ENCODE results near the gene NOG. TPM values are rescaled to one million over a fixed set of nuclear protein-coding genes. Genes with fewer than 3 reads are reported as not detected.

Gene NOG
- total and polyA plus RNA-seq, 2 donors (not counting 3 experiments of a cell fraction or from before 2014, with no cell fraction given): 0.63 to 2.3 TPM

DNA sequence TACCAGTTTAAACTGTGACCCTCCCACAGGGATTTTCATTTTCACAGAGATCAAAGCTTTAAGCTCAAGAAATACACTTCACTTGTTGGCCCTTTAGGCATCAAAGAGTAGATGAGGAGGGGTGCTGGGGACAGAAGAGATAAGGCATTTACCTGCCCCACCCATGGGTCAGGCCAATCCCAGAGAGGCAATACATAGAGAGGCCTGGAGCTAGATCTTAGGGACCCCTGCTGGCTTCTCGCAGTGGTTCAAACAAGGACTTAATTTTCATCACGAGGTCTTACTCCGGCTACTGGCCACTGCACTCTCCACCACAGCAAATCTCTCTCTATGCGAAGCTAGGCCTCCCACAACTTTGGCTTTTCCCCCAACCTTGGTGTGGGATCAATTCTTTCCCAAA lies 46.6 kb downstream of the NOG start:
- no peak for FAIRE-seq
- intact Hi-C loops (cut with micrococcal nuclease): no loop called here
- Histone ChIP-seq H3K9ac (replicated peaks; ENCODE audit: extremely low read depth, insufficient read depth, low read length) (no peak overlapping the region), H3K9me1 (replicated peaks; ENCODE audit: control insufficient read depth, extremely low read depth, insufficient read depth, low read length) (no peaks in the 10 kb centered on the region), H3K27me3 (ENCODE audit: control insufficient read depth in 2 of 2, insufficient read depth in 2 of 2, low read length in 2 of 2) (no peaks in the 10 kb centered on the region), H4K20me1 (replicated peaks; ENCODE audit: control insufficient read depth, extremely low read depth, insufficient read depth, low read length) (no peaks in the 10 kb centered on the region), H3K36me3 (ENCODE audit: control insufficient read depth in 2 of 2, extremely low read depth in 1 of 2, insufficient read depth in 2 of 2, low read length in 2 of 2) (no peaks in the 10 kb centered on the region), H3K79me2 (ENCODE audit: control insufficient read depth, insufficient read depth, low read length) (no peaks in the 10 kb centered on the region), H3K4me1 (ENCODE audit: control insufficient read depth, extremely low read depth, insufficient read depth, low read length) (no peaks in the 10 kb centered on the region), H3K4me2 (ENCODE audit: insufficient read depth, low read length) (no peak overlapping the region), H2AFZ (ENCODE audit: low read depth, low read length) (no peak overlapping the region), H3K27ac (ENCODE audit: insufficient read depth, low read depth, low read length) (no peak overlapping the region), H3K4me3 (replicated peaks in 1 of 3; ENCODE audit: insufficient read depth in 1 of 3, low read depth in 1 of 3, low read length in 3 of 3) (no peak overlapping the region), H3K9me3 (replicated peaks; ENCODE audit: control insufficient read depth, insufficient read depth, low read length) (no peaks in the 10 kb centered on the region)
- ChIA-PET CTCF (no interaction called here), POLR2A (no interaction called here)
- no TSS peak for BruUV-seq (replicated peaks)
- DNase-seq (ENCODE audit: low read depth, low spot score): no peak
- TF ChIP-seq POLR2AphosphoS5 (IDR thresholded peaks at IDR 0.05; ENCODE audit: insufficient read depth, low read depth, low read length) (no peak), JUN (IDR thresholded peaks at IDR 0.05; ENCODE audit: borderline replicate concordance, insufficient read depth, insufficient read length, low read depth) (no peak), MYC (IDR thresholded peaks at IDR 0.05; ENCODE audit: low read depth, low read length) (no peak), GATA2 (IDR thresholded peaks at IDR 0.05; ENCODE audit: insufficient read depth, insufficient read length, low read depth, low read length) (no peak), POLR2A (IDR thresholded peaks at IDR 0.05; ENCODE audit: low read depth, low read length) (no peak), EZH2 (IDR thresholded peaks at IDR 0.05; ENCODE audit: borderline replicate concordance, low read depth, low read length, severe bottlenecking) (no peak), FOS (IDR thresholded peaks at IDR 0.05; ENCODE audit: borderline replicate concordance, insufficient read depth, low read length) (no peak), CTCF (IDR thresholded peaks at IDR 0.05; ENCODE audit: extremely low read depth in 1 of 2, insufficient read depth in 1 of 2, low read depth in 1 of 2, low read length in 2 of 2) (no peak)
- TF ChIP-seq, protein P1, sequence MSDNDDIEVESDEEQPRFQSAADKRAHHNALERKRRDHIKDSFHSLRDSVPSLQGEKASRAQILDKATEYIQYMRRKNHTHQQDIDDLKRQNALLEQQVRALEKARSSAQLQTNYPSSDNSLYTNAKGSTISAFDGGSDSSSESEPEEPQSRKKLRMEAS (IDR thresholded peaks at IDR 0.05; ENCODE audit: insufficient read depth, insufficient read length): no peak
- dilution Hi-C loops (cut with MboI; ENCODE audit: extremely low pct_ligation_motif_present, low sequenced_read_pairs): no loop called here

Data from endothelial cell of umbilical vein (primary cell).